ENCODE results near the gene SLC25A45.

The SLC25A45 gene

DNA sequence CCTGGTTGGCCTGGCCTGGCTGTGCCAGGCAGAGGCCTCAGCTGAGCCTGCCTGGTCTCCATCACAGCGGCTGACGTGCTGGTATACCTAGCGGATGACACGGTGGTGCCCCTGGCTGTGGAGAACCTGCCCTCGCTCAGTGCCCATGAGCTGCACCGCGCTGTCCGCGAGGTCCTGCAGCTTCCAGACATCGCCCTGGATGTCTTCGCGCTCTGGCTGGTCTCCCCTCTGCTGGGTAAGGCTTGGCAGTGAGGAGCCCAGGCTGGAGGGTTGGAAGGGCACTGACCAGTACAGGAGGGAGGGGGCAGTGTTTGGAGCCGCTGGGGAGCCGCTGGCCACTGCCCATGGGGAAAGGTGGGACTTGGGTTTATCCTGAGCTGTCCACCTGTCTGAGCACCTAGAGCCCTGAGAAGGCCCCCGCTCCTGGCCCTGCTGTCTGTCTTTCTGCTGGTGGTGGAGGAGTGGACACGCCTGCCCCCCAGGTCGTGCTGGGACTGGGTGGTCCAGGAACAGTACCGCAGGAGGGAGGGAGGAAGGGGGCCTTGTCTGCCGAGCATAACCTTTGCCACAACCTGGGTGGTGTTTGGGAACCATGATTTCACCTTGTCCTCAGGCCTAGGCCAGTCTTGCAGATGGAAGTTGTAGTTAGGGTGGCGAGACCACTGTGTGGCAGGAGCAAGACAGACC, 7.0 kb upstream of the SLC25A45 start:
- TF ChIP-seq ZFX (IDR thresholded peaks at IDR 0.05) = no peak
- TF ChIP-seq, protein P1, sequence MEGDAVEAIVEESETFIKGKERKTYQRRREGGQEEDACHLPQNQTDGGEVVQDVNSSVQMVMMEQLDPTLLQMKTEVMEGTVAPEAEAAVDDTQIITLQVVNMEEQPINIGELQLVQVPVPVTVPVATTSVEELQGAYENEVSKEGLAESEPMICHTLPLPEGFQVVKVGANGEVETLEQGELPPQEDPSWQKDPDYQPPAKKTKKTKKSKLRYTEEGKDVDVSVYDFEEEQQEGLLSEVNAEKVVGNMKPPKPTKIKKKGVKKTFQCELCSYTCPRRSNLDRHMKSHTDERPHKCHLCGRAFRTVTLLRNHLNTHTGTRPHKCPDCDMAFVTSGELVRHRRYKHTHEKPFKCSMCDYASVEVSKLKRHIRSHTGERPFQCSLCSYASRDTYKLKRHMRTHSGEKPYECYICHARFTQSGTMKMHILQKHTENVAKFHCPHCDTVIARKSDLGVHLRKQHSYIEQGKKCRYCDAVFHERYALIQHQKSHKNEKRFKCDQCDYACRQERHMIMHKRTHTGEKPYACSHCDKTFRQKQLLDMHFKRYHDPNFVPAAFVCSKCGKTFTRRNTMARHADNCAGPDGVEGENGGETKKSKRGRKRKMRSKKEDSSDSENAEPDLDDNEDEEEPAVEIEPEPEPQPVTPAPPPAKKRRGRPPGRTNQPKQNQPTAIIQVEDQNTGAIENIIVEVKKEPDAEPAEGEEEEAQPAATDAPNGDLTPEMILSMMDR (conservative IDR thresholded peaks at IDR 0.05) = no peak
- no peak overlapping the region for H3K27ac ChIP-seq

DNA sequence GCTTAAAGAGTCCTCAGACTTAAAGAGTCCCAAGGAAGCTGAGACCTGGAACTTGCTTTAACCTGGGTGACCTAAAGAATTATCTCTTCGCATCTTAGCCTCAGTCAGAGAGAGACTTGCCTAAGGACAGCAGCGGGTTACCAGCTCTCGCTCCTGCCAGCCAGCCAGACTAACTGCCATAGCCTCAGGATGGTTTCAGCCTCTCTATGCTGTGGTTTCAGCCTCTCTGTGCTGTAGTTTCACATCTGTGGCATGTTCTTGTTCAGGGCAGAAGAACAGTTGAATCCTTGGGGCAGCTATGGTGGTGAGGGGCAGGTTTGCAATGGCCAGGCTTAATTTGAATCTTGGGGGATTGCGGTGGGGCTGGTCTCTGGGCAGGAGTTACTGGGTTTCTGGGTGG, 6.3 kb upstream of the SLC25A45 start:
- no peak overlapping the region for H3K27ac ChIP-seq
- TF ChIP-seq ZFX (IDR thresholded peaks at IDR 0.05) = no peak
- TF ChIP-seq, protein P1 (conservative IDR thresholded peaks at IDR 0.05) = no peak

DNA sequence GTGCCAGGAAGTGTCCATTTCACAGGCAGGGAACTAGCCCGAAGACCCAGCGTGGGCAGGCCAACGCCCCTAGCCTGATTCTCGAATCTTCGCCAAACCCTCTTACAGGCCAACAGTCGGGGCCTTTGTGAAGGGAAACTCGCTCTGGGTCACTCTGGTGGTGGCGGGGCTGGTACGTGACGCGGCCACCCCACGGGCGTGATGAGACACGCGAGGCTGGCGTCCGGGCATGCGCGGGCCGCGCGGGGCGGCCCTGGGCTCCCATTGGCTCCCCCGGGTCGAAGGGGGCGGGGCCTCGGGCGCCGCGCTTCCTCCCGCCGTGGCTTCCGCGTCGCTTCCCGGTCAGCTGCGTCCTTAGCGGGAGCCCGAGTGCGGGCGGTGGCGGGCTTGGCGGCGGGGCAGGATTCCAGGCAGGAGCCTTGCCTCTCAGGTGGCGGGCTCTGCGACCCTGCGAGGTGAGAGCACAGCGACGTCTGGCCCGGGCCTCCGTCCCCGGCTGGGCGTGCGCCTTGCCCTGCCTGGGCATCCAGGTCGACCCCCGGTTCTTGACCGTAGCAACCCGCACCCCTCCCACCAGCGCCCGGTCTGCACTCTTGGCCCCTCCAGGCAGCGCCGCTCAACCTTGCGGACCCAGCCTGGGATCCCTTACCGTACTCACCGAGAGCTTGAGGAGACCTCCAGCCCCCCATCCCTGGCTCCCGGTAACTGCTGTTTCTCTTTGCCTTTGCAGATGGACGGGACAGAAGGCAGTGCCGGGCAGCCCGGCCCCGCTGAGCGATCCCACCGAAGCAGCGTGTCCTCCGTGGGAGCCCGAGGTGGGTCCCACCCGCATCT, 4.1 kb upstream of the SLC25A45 start, which contains the start of gene FRMD8:
TSS of gene FRMD8 (plus strand) at position 331 of the 834 bp plus-strand sequence. CDS start at position 731, 400 bp downstream.
- TF ChIP-seq, protein P1 (conservative IDR thresholded peaks at IDR 0.05) = no peak
- no peak for TF ChIP-seq ZFX (IDR thresholded peaks at IDR 0.05)
- H3K27ac ChIP-seq = peak within 1 kb of the TSS; percentile 99

DNA sequence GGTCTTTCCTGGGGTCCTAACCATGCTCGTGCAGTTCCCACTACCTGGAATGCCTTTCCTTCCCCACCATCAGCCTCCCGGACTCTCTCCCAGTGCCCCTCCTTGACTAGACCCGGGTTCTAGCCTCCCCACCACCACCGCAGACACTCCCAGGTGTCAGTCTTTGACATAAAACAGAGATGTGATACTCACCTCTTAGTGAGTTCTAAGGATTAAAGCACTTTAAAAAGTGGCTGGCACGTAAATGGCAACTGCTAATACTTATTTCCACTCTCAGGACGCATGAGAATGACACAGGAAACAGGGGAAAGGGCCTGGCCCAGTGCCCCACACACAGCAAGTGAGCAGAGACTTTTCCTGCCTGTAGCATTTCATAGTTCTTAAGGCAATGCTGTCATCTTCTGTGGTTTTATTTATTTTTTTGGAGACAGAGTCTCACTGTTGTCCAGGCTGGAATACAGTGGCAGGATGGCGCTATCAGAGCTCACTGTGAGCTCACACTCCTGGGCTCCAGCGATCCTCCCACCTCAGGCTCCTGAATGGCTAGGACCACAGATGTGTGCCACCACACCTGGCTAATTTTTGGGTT, 1.9 kb upstream of the SLC25A45 start:
- H3K27ac ChIP-seq = peak overlapping the region; percentile 99
- no peak for TF ChIP-seq ZFX (IDR thresholded peaks at IDR 0.05)
- TF ChIP-seq, protein P1 (conservative IDR thresholded peaks at IDR 0.05) = no peak

DNA sequence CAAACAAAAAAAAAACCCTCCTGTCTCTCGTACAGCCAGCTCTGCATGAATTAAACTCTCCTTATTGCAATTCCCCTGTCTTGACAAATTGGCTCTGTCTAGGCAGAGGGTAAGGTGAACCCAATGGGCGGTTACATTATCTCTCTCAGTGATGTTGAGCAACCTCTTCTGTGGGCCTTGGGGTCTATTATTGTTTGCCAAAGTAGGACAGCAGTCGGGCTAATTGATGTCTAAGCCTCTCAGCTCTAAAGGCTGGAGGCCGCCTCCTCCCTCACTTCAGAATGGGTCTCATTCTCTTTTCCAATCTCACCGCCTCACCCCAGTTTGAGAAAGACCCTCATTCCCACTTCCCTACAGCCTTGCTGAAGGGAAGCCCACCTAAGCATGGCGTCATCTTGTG, 1.3 kb upstream of the SLC25A45 start:
- no peak for TF ChIP-seq ZFX (IDR thresholded peaks at IDR 0.05)
- TF ChIP-seq, protein P1 (conservative IDR thresholded peaks at IDR 0.05) = no peak
- peak overlapping the region; percentile 99 for H3K27ac ChIP-seq

DNA sequence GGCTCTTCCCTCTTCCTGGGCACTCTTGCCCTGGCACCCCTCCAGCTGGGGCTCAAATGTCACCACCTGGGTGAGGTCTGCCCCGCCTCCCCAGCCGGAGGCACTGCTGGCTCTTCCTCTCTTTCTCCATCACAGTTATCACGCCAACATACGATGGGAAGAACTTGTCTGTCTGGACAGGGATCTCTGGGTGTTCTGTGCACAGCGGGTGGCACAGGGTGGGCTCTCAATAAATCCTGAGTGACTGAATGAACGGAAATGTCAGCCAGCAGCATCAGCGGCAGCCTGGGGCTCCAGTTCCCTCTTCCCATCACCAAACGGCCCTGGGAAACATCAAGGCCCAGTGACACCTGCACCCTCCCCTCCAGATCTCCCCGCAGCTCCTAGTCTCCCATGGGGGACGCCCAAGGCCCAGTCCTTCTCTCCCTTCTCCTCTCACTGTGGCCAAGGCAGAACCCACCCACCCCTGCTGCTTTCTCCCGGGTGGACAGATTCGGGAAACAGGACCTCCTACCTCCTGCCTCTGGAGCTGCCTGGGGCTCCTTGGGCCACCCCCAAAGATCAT, 440 bp upstream of the SLC25A45 start:
- peak overlapping the region; percentile 99 for H3K27ac ChIP-seq
- TF ChIP-seq ZFX (IDR thresholded peaks at IDR 0.05) = no peak
- TF ChIP-seq, protein P1 (conservative IDR thresholded peaks at IDR 0.05) = no peak

Measured in C4-2B (cell line).